AG04449 (cell line): Measurements from ENCODE around the gene ECPAS.

Experiments
- CTCF ChIA-PET: fragments of 350-600 bp; formaldehyde crosslinking; extraction: SDS; loops from one replicate; lab custom pipeline; 2021; ENCODE audit warnings: antibody characterized with exemption; lab: Yijun Ruan, JAX
- POLR2A ChIA-PET: fragments of 400-600, 350-600 bp; formaldehyde crosslinking; extraction: SDS; loops from one replicate; lab custom pipeline; 2020; ENCODE audit warnings: antibody characterized with exemption, inconsistent platforms; lab: Yijun Ruan, JAX
- DNase-seq: peaks from one replicate; pipeline ENCODE4 v3.0.0-alpha.2; 2010; ENCODE audit warnings: low read depth, low spot score
- H3K4me3 ChIP-seq: 2 replicates; pipeline ENCODE4 v1.5.1; 2011; ENCODE audit warnings: low read depth, mild to moderate bottlenecking, control low read depth, low read length
- TF ChIP-seq, protein P1 (sequence below): IDR thresholded peaks from one replicate; pipeline ENCODE4 v1.5.1; 2011; ENCODE audit warnings: mild to moderate bottlenecking, moderate library complexity, low read length, control low read depth, inconsistent platforms; ENCODE audit not compliant: insufficient read depth; ENCODE audit errors: missing control alignments

ECPAS gene

GRCh38 chr9:111375062-111375461 lies 109.1 kb downstream of the ECPAS start:
- H3K4me3 ChIP-seq, result no peak overlapping the region
- CTCF ChIA-PET, result no interaction called here
- no peak for DNase-seq
- TF ChIP-seq, protein P1, sequence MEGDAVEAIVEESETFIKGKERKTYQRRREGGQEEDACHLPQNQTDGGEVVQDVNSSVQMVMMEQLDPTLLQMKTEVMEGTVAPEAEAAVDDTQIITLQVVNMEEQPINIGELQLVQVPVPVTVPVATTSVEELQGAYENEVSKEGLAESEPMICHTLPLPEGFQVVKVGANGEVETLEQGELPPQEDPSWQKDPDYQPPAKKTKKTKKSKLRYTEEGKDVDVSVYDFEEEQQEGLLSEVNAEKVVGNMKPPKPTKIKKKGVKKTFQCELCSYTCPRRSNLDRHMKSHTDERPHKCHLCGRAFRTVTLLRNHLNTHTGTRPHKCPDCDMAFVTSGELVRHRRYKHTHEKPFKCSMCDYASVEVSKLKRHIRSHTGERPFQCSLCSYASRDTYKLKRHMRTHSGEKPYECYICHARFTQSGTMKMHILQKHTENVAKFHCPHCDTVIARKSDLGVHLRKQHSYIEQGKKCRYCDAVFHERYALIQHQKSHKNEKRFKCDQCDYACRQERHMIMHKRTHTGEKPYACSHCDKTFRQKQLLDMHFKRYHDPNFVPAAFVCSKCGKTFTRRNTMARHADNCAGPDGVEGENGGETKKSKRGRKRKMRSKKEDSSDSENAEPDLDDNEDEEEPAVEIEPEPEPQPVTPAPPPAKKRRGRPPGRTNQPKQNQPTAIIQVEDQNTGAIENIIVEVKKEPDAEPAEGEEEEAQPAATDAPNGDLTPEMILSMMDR, result no peak
- POLR2A ChIA-PET, result no interaction called here

- TF ChIP-seq, protein P1, result no peak
- no peak for DNase-seq
- CTCF ChIA-PET, result no interaction called here
- no peak overlapping the region for H3K4me3 ChIP-seq
- POLR2A ChIA-PET, result no interaction called here
These were observed 111.9 kb downstream of the ECPAS start for GRCh38 chr9:111372297-111372696.

DNA sequence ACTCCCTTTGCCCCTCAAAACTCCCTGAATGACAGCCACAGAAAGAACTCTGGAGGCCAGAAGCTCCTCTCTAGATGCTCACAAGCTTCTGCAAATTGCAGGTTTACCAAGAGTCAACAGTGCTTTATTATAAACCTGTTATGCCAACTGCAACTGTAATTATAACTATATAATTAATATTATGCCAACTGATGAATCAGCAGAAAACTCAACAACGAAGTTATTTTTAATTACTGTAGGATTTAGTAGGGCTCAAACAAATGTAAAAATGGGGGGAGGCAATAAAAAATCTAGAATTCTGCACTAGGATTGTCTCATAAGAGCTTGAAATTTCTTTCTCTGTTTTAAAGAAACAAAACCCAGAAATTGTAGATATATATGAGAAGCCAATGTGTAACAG lies 117.2 kb downstream of the ECPAS start:
- TF ChIP-seq, protein P1, result no peak
- no peak overlapping the region for H3K4me3 ChIP-seq
- CTCF ChIA-PET, result no interaction called here
- no peak for DNase-seq
- POLR2A ChIA-PET, result interaction anchor here (0.6 kb wide), 1 partner anchor 328 kb away, joined by 3 read pairs; no protein-coding TSS in a partner anchor

DNA sequence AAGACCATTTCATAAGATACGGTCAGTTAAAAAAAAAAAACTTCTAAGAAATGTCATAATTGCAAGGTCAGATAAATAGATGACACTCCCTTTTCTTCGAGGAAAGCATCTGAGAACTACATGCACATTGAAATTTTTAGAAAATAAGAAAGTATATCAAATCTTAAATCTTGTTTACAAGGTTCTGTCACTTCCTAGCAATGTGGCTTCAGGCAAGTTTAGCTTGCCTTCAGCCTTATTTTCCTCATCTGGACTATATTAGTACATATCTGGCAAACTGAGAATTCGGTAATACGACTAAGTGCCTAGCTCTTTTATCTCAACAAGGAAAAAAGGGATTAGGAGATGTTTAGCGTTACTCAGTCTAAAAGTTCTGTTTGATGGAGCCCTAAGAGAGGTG lies 121.7 kb downstream of the ECPAS start:
- ChIA-PET CTCF (interaction anchor here (0.6 to 1.0 kb wide), 2 partner anchors 10 to 110 kb away, joined by 3 to 4 read pairs; no protein-coding TSS in a partner anchor), POLR2A (no interaction called here)
- DNase-seq, result no peak
- TF ChIP-seq, protein P1, result no peak
- H3K4me3 ChIP-seq, result no peak overlapping the region

DNA sequence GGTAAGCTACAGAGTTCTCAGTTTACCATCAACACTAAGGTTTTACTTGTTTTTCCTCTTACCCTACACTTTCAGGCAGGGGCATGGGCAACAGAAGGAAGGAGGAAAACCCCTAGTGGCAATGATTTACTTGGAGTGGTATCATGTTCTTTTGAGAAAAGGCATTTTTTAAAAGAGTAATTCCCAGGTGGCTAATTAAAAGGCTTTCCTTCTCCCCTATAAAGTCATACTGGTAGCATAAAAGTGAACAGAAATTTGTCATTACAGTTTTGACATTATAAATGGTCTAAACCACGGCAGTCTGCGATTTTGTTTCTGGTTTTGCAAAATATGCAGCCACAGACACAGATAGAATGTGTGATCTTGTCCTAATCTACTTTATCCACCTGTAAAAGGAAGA lies 123.3 kb downstream of the ECPAS start:
- TF ChIP-seq, protein P1, result no peak
- DNase-seq, result no peak
- H3K4me3 ChIP-seq, result no peak overlapping the region
- ChIA-PET POLR2A (no interaction called here), CTCF (no interaction called here)

DNA sequence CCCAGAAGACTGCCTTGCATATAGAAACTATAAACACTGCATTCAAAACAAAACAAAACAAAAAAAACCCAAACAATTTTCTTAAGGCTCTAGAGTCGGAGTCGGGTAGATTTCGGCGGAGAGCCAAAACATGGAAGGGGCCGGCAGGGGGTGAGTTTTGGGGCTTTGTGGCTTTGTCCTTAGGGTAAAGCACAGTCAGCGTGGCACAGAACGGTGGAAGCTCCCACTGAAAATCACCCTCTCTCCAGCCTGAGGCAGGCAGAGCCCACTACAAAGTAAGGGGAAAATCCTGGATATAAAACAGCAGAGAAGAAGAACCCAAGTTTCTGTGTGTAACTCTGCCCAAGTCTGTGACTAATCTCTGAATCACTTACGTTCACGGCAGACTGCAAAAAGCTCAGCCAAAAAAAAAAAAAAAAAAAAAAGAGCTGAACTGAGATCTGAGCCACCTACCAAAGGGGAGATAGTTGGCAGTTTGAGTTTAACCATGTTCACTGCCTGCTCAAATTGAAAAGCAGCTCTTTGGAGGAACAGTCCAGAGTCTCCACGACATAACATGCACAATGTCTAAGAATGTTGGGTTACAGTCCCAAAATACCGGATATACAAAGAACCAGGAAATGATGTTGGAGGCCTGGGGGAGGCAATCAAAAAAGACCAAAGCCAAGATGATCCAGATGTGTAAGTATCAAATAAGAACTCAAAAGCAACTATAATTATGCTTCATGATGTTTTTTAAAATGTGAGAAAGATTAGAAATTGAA lies 127.5 kb downstream of the ECPAS start:
- peak; percentile 65 for DNase-seq
- TF ChIP-seq, protein P1, result no peak
- POLR2A ChIA-PET, result no interaction called here
- H3K4me3 ChIP-seq, result peak overlapping the region; percentile 23
- CTCF ChIA-PET, result no interaction called here
